Measurements from ENCODE around the gene UPK3BL1. TPM values are rescaled to one million over a fixed set of nuclear protein-coding genes. Genes with fewer than 3 reads are reported as not detected.
"Not testable (repeated sequence)": the region's sequence is repeated elsewhere in the genome, so short reads cannot be mapped to it uniquely, and the experiment has no call there.

Gene UPK3BL1
- 41.5 TPM for polyA plus RNA-seq (2013)

- POLR2A ChIA-PET; DNase-seq; H3K27ac ChIP-seq (ENCODE audit: insufficient read depth in 1 of 2, low read depth in 1 of 2, low read length in 2 of 2, poor library complexity in 1 of 2, severe bottlenecking in 2 of 2); H3K36me3 ChIP-seq (ENCODE audit: control insufficient read depth in 4 of 4, insufficient read depth in 4 of 4, low read length in 3 of 4); H3K4me1 ChIP-seq (ENCODE audit: control extremely low read depth in 1 of 4, control insufficient read depth in 4 of 4, insufficient read depth in 4 of 4, low read length in 3 of 4); H3K4me3 ChIP-seq (ENCODE audit: control insufficient read depth in 1 of 7, extremely low read depth in 1 of 7, insufficient read depth in 4 of 7, low read depth in 2 of 7, low read length in 6 of 7); CTCF ChIA-PET; H3K27me3 ChIP-seq (replicated peaks in 2 of 5; ENCODE audit: control insufficient read depth in 4 of 5, insufficient read depth in 5 of 5, low read length in 4 of 5); H3K9me3 ChIP-seq (ENCODE audit: control extremely low read depth in 1 of 5, control insufficient read depth in 4 of 5, insufficient read depth in 2 of 5, low read depth in 1 of 5, low read length in 4 of 5): not testable (repeated sequence)
- WGBS (ENCODE audit: insufficient coverage) = no CpG with 5 or more reads among the region's 9 CpGs
Observed at GRCh38 chr7:102642691-102643090, at the start of gene UPK3BL1. UPK3BL1 (minus strand) TSS chr7:102642791; CDS start chr7:102642741, 50 bp downstream.

GRCh38 chr7:102690602-102691001 lies 48.0 kb upstream of the UPK3BL1 start:
- WGBS (ENCODE audit: insufficient coverage) = no CpG with 5 or more reads among the region's 6 CpGs
- DNase-seq; POLR2A ChIA-PET; H3K27ac ChIP-seq (ENCODE audit: insufficient read depth in 1 of 2, low read depth in 1 of 2, low read length in 2 of 2, poor library complexity in 1 of 2, severe bottlenecking in 2 of 2); CTCF ChIA-PET; H3K36me3 ChIP-seq (ENCODE audit: control insufficient read depth in 4 of 4, insufficient read depth in 4 of 4, low read length in 3 of 4); H3K27me3 ChIP-seq (replicated peaks in 2 of 5; ENCODE audit: control insufficient read depth in 4 of 5, insufficient read depth in 5 of 5, low read length in 4 of 5); H3K9me3 ChIP-seq (ENCODE audit: control extremely low read depth in 1 of 5, control insufficient read depth in 4 of 5, insufficient read depth in 2 of 5, low read depth in 1 of 5, low read length in 4 of 5); H3K4me1 ChIP-seq (ENCODE audit: control extremely low read depth in 1 of 4, control insufficient read depth in 4 of 4, insufficient read depth in 4 of 4, low read length in 3 of 4); H3K4me3 ChIP-seq (ENCODE audit: control insufficient read depth in 1 of 7, extremely low read depth in 1 of 7, insufficient read depth in 4 of 7, low read depth in 2 of 7, low read length in 6 of 7): not testable (repeated sequence)

- CTCF ChIA-PET; H3K36me3 ChIP-seq (ENCODE audit: control insufficient read depth in 4 of 4, insufficient read depth in 4 of 4, low read length in 3 of 4); POLR2A ChIA-PET; H3K4me1 ChIP-seq (ENCODE audit: control extremely low read depth in 1 of 4, control insufficient read depth in 4 of 4, insufficient read depth in 4 of 4, low read length in 3 of 4); H3K9me3 ChIP-seq (ENCODE audit: control extremely low read depth in 1 of 5, control insufficient read depth in 4 of 5, insufficient read depth in 2 of 5, low read depth in 1 of 5, low read length in 4 of 5); H3K27me3 ChIP-seq (replicated peaks in 2 of 5; ENCODE audit: control insufficient read depth in 4 of 5, insufficient read depth in 5 of 5, low read length in 4 of 5); H3K27ac ChIP-seq (ENCODE audit: insufficient read depth in 1 of 2, low read depth in 1 of 2, low read length in 2 of 2, poor library complexity in 1 of 2, severe bottlenecking in 2 of 2): not testable (repeated sequence)
- no CpG with 5 or more reads among the region's 74 CpGs for WGBS (ENCODE audit: insufficient coverage)
- DNase-seq = peak in 1 of 3 donors; percentile 1
- H3K4me3 ChIP-seq (ENCODE audit: control insufficient read depth in 1 of 7, extremely low read depth in 1 of 7, insufficient read depth in 4 of 7, low read depth in 2 of 7, low read length in 6 of 7) = peak overlapping the region in 2 of 7 experiments; percentile 40 to 57
Observed at GRCh38 chr7:102689436-102690282, 47.1 kb upstream of the UPK3BL1 start.

GRCh38 chr7:102688299-102689036 lies 45.9 kb upstream of the UPK3BL1 start:
- POLR2A ChIA-PET; H3K27me3 ChIP-seq (replicated peaks in 2 of 5; ENCODE audit: control insufficient read depth in 4 of 5, insufficient read depth in 5 of 5, low read length in 4 of 5); H3K36me3 ChIP-seq (ENCODE audit: control insufficient read depth in 4 of 4, insufficient read depth in 4 of 4, low read length in 3 of 4); DNase-seq; H3K9me3 ChIP-seq (ENCODE audit: control extremely low read depth in 1 of 5, control insufficient read depth in 4 of 5, insufficient read depth in 2 of 5, low read depth in 1 of 5, low read length in 4 of 5); H3K4me3 ChIP-seq (ENCODE audit: control insufficient read depth in 1 of 7, extremely low read depth in 1 of 7, insufficient read depth in 4 of 7, low read depth in 2 of 7, low read length in 6 of 7); H3K27ac ChIP-seq (ENCODE audit: insufficient read depth in 1 of 2, low read depth in 1 of 2, low read length in 2 of 2, poor library complexity in 1 of 2, severe bottlenecking in 2 of 2); CTCF ChIA-PET; H3K4me1 ChIP-seq (ENCODE audit: control extremely low read depth in 1 of 4, control insufficient read depth in 4 of 4, insufficient read depth in 4 of 4, low read length in 3 of 4): not testable (repeated sequence)
- no CpG with 5 or more reads among the region's 37 CpGs for WGBS (ENCODE audit: insufficient coverage)

GRCh38 chr7:102682560-102682959 lies 40.0 kb upstream of the UPK3BL1 start:
- H3K9me3 ChIP-seq (ENCODE audit: control extremely low read depth in 1 of 5, control insufficient read depth in 4 of 5, insufficient read depth in 2 of 5, low read depth in 1 of 5, low read length in 4 of 5); H3K27me3 ChIP-seq (replicated peaks in 2 of 5; ENCODE audit: control insufficient read depth in 4 of 5, insufficient read depth in 5 of 5, low read length in 4 of 5); H3K27ac ChIP-seq (ENCODE audit: insufficient read depth in 1 of 2, low read depth in 1 of 2, low read length in 2 of 2, poor library complexity in 1 of 2, severe bottlenecking in 2 of 2); H3K4me3 ChIP-seq (ENCODE audit: control insufficient read depth in 1 of 7, extremely low read depth in 1 of 7, insufficient read depth in 4 of 7, low read depth in 2 of 7, low read length in 6 of 7); CTCF ChIA-PET; H3K4me1 ChIP-seq (ENCODE audit: control extremely low read depth in 1 of 4, control insufficient read depth in 4 of 4, insufficient read depth in 4 of 4, low read length in 3 of 4); DNase-seq; POLR2A ChIA-PET; H3K36me3 ChIP-seq (ENCODE audit: control insufficient read depth in 4 of 4, insufficient read depth in 4 of 4, low read length in 3 of 4): not testable (repeated sequence)
- no CpG with 5 or more reads among the region's 5 CpGs for WGBS (ENCODE audit: insufficient coverage)

GRCh38 chr7:102680780-102681179 lies 38.2 kb upstream of the UPK3BL1 start:
- H3K9me3 ChIP-seq (ENCODE audit: control extremely low read depth in 1 of 5, control insufficient read depth in 4 of 5, insufficient read depth in 2 of 5, low read depth in 1 of 5, low read length in 4 of 5); H3K4me1 ChIP-seq (ENCODE audit: control extremely low read depth in 1 of 4, control insufficient read depth in 4 of 4, insufficient read depth in 4 of 4, low read length in 3 of 4); POLR2A ChIA-PET; DNase-seq; H3K27ac ChIP-seq (ENCODE audit: insufficient read depth in 1 of 2, low read depth in 1 of 2, low read length in 2 of 2, poor library complexity in 1 of 2, severe bottlenecking in 2 of 2); H3K27me3 ChIP-seq (replicated peaks in 2 of 5; ENCODE audit: control insufficient read depth in 4 of 5, insufficient read depth in 5 of 5, low read length in 4 of 5); CTCF ChIA-PET; H3K4me3 ChIP-seq (ENCODE audit: control insufficient read depth in 1 of 7, extremely low read depth in 1 of 7, insufficient read depth in 4 of 7, low read depth in 2 of 7, low read length in 6 of 7); H3K36me3 ChIP-seq (ENCODE audit: control insufficient read depth in 4 of 4, insufficient read depth in 4 of 4, low read length in 3 of 4): not testable (repeated sequence)
- WGBS (ENCODE audit: insufficient coverage) = no CpG with 5 or more reads among the region's 5 CpGs

GRCh38 chr7:102675545-102675944 lies 33.0 kb upstream of the UPK3BL1 start:
- H3K36me3 ChIP-seq (ENCODE audit: control insufficient read depth in 4 of 4, insufficient read depth in 4 of 4, low read length in 3 of 4); H3K4me3 ChIP-seq (ENCODE audit: control insufficient read depth in 1 of 7, extremely low read depth in 1 of 7, insufficient read depth in 4 of 7, low read depth in 2 of 7, low read length in 6 of 7); H3K4me1 ChIP-seq (ENCODE audit: control extremely low read depth in 1 of 4, control insufficient read depth in 4 of 4, insufficient read depth in 4 of 4, low read length in 3 of 4); DNase-seq; CTCF ChIA-PET; H3K27me3 ChIP-seq (replicated peaks in 2 of 5; ENCODE audit: control insufficient read depth in 4 of 5, insufficient read depth in 5 of 5, low read length in 4 of 5); POLR2A ChIA-PET; H3K9me3 ChIP-seq (ENCODE audit: control extremely low read depth in 1 of 5, control insufficient read depth in 4 of 5, insufficient read depth in 2 of 5, low read depth in 1 of 5, low read length in 4 of 5); H3K27ac ChIP-seq (ENCODE audit: insufficient read depth in 1 of 2, low read depth in 1 of 2, low read length in 2 of 2, poor library complexity in 1 of 2, severe bottlenecking in 2 of 2): not testable (repeated sequence)
- WGBS (ENCODE audit: insufficient coverage) = 100% methylated on average over 1 of the region's 2 CpGs
